CD4-positive, CD25-positive, alpha-beta regulatory T cell (primary cell): ENCODE data around the gene STXBP6. TPM values are rescaled to one million over a fixed set of nuclear protein-coding genes. Genes with fewer than 3 reads are reported as not detected.
"Not testable (repeated sequence)": the region's sequence is repeated elsewhere in the genome, so short reads cannot be mapped to it uniquely, and the experiment has no call there.

Experiments used
- ATAC-seq, 2 donors: fragments of 150-1000 bp; cut with Tn5 transposase; one replicate each; pipeline ENCODE4 v1.10.0; 2021; ENCODE audit warnings: low read depth in 2 of 2, moderate number of reproducible peaks in 2 of 2, moderate library complexity in 1 of 2
- DNase-seq, 3 donors: peaks; one replicate each; pipeline versions ENCODE4 v3.0.0 to v3.0.0-alpha.2; 2012 to 2022; ENCODE audit warnings: mixed read lengths in 1 of 3
- H3K27ac ChIP-seq: one replicate; pipeline ENCODE4 v1.7.0; 2013; ENCODE audit warnings: mild to moderate bottlenecking, low read length; ENCODE audit not compliant: insufficient read depth, poor library complexity, severe bottlenecking
- H3K27me3 ChIP-seq: one replicate; pipeline ENCODE4 v1.7.0; 2013; ENCODE audit warnings: low read length; ENCODE audit not compliant: control insufficient read depth, insufficient read depth
- H3K36me3 ChIP-seq: one replicate; pipeline ENCODE4 v1.7.0; 2013; ENCODE audit warnings: mild to moderate bottlenecking, low read length, moderate library complexity; ENCODE audit not compliant: control insufficient read depth, insufficient read depth
- H3K4me1 ChIP-seq: 2 replicates; pipeline ENCODE4 v1.7.0; 2013; ENCODE audit warnings: mild to moderate bottlenecking, low read length; ENCODE audit not compliant: insufficient read depth, control insufficient read depth, poor library complexity, severe bottlenecking
- H3K4me3 ChIP-seq: one replicate; pipeline ENCODE4 v1.7.0; 2013; ENCODE audit warnings: low read depth, mild to moderate bottlenecking, low read length, moderate library complexity
- H3K9me3 ChIP-seq, 2 experiments: 1 replicate in 1 of 2; 2 replicates in 1 of 2; pipeline ENCODE4 v1.7.0; 2013; ENCODE audit warnings: low read length in 2 of 2, mild to moderate bottlenecking in 1 of 2, moderate library complexity in 1 of 2; ENCODE audit not compliant: control insufficient read depth in 2 of 2
- H3K27ac Mint-ChIP-seq, 3 donors: one replicate each; pipeline ENCODE4 v1.8.0; 2020 to 2022; ENCODE audit warnings: mild to moderate bottlenecking in 3 of 3, mixed read lengths in 3 of 3, moderate library complexity in 2 of 3
- H3K27me3 Mint-ChIP-seq: one replicate; pipeline ENCODE4 v1.8.0; 2022; ENCODE audit warnings: mild to moderate bottlenecking, mixed read lengths
- H3K36me3 Mint-ChIP-seq: one replicate; pipeline ENCODE4 v1.8.0; 2020; ENCODE audit warnings: mixed read lengths
- H3K4me1 Mint-ChIP-seq, 4 donors: one replicate each; pipeline ENCODE4 v1.8.0; 2020 to 2022; ENCODE audit warnings: mixed read lengths in 4 of 4, mild to moderate bottlenecking in 1 of 4
- H3K4me3 Mint-ChIP-seq, 4 donors: one replicate each; pipeline ENCODE4 v1.8.0; 2020 to 2022; ENCODE audit warnings: mild to moderate bottlenecking in 4 of 4, mixed read lengths in 4 of 4, moderate library complexity in 3 of 4
- H3K9me3 Mint-ChIP-seq, 7 donors: one replicate each; pipeline ENCODE4 v1.8.0; 2020 to 2022; ENCODE audit warnings: mixed read lengths in 7 of 7, mild to moderate bottlenecking in 3 of 7, moderate library complexity in 2 of 7
- polyA plus RNA-seq, 4 donors: library from polyadenylated mRNA; unstranded; fragments of 300-500 nt; fragmentation: Illumina TruSeq; gene quantifications; one replicate each; pipeline ENCODE4 v1.2.3, GENCODE V29; 2021
- total RNA-seq: library from RNA; stranded (reverse); gene quantifications from one replicate; pipeline ENCODE4 v1.2.3, GENCODE V29; 2022

The STXBP6 gene
- total and polyA plus RNA-seq, 5 donors from 2014 or later, result not detected

DNA sequence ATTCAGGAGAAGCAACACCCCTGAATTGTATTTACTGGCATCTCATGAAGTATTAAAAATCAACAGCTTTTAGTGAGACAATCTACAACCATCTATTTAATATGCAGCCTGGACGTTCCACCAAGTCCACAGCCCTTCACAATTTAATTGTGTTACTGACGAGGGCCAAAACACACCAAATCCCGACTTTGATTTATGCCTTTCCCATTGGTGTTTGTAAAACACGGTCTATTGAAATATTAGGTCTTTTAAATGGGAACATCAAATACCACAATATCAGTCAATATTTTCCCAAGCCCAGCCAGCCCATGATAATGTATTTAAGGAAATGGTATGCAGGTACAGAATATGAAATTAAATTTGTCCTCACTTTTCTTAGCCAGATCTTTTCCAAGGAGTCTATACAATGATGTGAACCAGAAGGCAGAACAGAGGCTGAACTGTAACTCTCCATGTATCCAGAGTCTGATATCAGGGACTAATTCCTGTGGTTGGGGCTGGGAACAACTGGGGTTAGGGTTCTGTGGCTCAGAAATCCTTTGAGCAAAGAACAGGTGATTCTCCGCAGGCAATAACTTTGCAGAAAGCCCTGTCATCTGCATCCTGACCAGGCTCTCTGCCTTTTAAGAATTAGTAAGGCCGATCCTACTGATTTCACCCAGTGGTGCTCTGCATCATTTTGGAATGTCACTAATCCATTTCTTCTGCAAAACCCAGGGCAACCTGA, 236.7 kb downstream of the STXBP6 start:
- Histone ChIP-seq H3K27ac (no peak overlapping the region), H3K36me3 (no peaks in the 10 kb centered on the region), H3K4me1 (no peaks in the 10 kb centered on the region), H3K4me3 (no peak overlapping the region), H3K9me3 (no peaks in the 10 kb centered on the region), H3K27me3 (peaks cover 1% of the 10 kb centered on the region)
- no peak for DNase-seq
- Mint-ChIP-seq H3K9me3 (no peaks in the 10 kb centered on the region), H3K27ac (no peak overlapping the region), H3K4me3 (no peak overlapping the region), H3K27me3 (no peaks in the 10 kb centered on the region), H3K4me1 (no peaks in the 10 kb centered on the region), H3K36me3 (no peaks in the 10 kb centered on the region)
- no peak for ATAC-seq

GRCh38 chr14:24809135-24809534, 240.8 kb downstream of the STXBP6 start:
- H3K36me3 ChIP-seq, result no peaks in the 10 kb centered on the region
- H3K4me1 ChIP-seq, result no peaks in the 10 kb centered on the region
- H3K4me3 ChIP-seq, result no peak overlapping the region
- no peaks in the 10 kb centered on the region for H3K27me3 ChIP-seq
- ATAC-seq, result no peak
- H3K27ac Mint-ChIP-seq, result no peak overlapping the region
- H3K9me3 Mint-ChIP-seq, result no peaks in the 10 kb centered on the region
- H3K36me3 Mint-ChIP-seq, result no peaks in the 10 kb centered on the region
- no peak overlapping the region for H3K27ac ChIP-seq
- peaks cover 5% of the 10 kb centered on the region for H3K27me3 Mint-ChIP-seq
- no peak for DNase-seq
- H3K4me3 Mint-ChIP-seq, result no peak overlapping the region
- H3K4me1 Mint-ChIP-seq, result peaks cover 0 to 2% (median 0%) of the 10 kb centered on the region in 4 donors
- no peaks in the 10 kb centered on the region for H3K9me3 ChIP-seq

GRCh38 chr14:24808412-24808811, 241.5 kb downstream of the STXBP6 start:
- Mint-ChIP-seq H3K4me1 (peaks cover 0 to 2% (median 0%) of the 10 kb centered on the region in 4 donors), H3K27me3 (peaks cover 5% of the 10 kb centered on the region), H3K4me3 (no peak overlapping the region), H3K9me3 (no peaks in the 10 kb centered on the region), H3K27ac (no peak overlapping the region), H3K36me3 (no peaks in the 10 kb centered on the region)
- Histone ChIP-seq H3K27me3 (no peaks in the 10 kb centered on the region), H3K36me3 (no peaks in the 10 kb centered on the region), H3K27ac (no peak overlapping the region), H3K4me1 (no peaks in the 10 kb centered on the region), H3K4me3 (no peak overlapping the region), H3K9me3 (no peaks in the 10 kb centered on the region)
- no peak for DNase-seq
- ATAC-seq, result no peak

- no peak overlapping the region for H3K27ac Mint-ChIP-seq
- no peak overlapping the region for H3K27ac ChIP-seq
- no peaks in the 10 kb centered on the region for H3K4me1 ChIP-seq
- no peak overlapping the region for H3K4me3 ChIP-seq
- H3K9me3 ChIP-seq, result no peaks in the 10 kb centered on the region
- ATAC-seq (no peak), DNase-seq (peak in 1 of 3 donors; percentile 38)
- H3K9me3 Mint-ChIP-seq, result no peaks in the 10 kb centered on the region
- H3K27me3 Mint-ChIP-seq, result peaks cover 5% of the 10 kb centered on the region
- no peaks in the 10 kb centered on the region for H3K27me3 ChIP-seq
- H3K36me3 ChIP-seq, result no peaks in the 10 kb centered on the region
- H3K4me3 Mint-ChIP-seq, result no peak overlapping the region
- peaks cover 0 to 2% (median 0%) of the 10 kb centered on the region in 4 donors for H3K4me1 Mint-ChIP-seq
- H3K36me3 Mint-ChIP-seq, result no peaks in the 10 kb centered on the region
Observed at GRCh38 chr14:24806061-24806678, 243.8 kb downstream of the STXBP6 start.

DNA sequence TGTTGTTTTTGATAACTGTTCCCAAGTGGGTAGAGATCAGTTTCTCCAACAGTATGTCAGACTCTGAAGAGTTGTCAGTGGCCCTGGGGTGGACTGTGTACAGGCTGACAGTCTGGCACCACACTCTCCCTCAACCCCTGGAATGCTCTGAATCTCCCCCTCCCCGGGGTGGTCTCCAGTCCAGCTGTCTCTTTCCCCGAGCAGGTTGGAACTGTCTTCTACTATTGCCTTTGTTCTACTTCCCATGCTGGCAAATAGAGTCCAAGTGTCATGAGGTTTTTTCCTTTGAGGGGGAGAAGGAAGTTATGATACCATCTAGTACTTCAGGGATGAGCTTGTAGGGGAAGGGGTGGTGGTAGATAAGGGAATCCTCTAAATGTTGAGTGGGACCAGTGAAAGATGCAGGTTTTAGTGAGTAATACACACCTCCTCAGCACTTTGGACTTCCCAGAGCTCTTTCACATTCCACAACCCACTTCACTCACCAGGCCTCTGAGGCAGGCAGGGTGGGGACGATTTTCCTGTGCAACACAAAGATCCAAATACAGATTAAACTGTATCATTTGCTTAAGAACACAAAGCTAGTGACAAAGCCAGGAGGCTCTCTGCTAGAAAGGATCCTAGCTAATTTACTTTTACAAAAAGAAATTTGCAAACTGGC, 245.3 kb downstream of the STXBP6 start:
- Mint-ChIP-seq H3K4me1 (peaks cover 0 to 2% (median 0%) of the 10 kb centered on the region in 4 donors), H3K27ac (no peak overlapping the region), H3K36me3 (no peaks in the 10 kb centered on the region), H3K9me3 (no peaks in the 10 kb centered on the region), H3K27me3 (peaks cover 5% of the 10 kb centered on the region), H3K4me3 (no peak overlapping the region)
- ATAC-seq (no peak), DNase-seq (no peak)
- Histone ChIP-seq H3K4me1 (no peaks in the 10 kb centered on the region), H3K27ac (no peak overlapping the region), H3K27me3 (no peaks in the 10 kb centered on the region), H3K36me3 (no peaks in the 10 kb centered on the region), H3K9me3 (no peaks in the 10 kb centered on the region), H3K4me3 (no peak overlapping the region)

DNA sequence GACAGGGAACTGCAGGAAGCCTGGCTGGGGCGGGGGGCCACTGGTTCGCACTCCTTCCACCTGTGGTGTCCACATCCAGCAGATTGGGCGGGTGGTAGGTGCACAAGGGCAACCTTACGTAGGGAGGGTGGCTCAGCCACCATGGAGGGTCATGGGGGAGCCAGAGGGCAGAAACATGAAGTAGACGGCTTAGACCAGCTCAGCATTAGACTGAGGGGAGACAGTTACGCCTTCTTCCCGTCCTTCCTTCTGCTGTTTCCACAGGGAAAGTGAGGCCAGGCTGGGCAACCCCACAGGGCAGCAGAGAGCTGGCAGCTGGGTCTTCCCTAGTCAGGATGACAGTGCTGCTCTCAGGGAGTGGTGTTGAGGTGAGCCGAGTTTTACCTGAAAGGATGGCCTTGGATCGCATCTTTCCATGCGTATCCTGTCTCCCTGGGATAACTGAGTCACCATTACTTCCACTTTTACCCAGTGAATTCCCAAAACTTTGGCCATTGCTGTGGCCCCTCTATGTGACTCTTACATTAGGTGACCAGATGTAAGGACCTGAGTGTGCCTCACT, 245.9 kb downstream of the STXBP6 start:
- ATAC-seq (no peak), DNase-seq (no peak)
- Histone ChIP-seq H3K4me1 (no peaks in the 10 kb centered on the region), H3K27ac (no peak overlapping the region), H3K9me3 (no peaks in the 10 kb centered on the region), H3K36me3 (no peaks in the 10 kb centered on the region), H3K4me3 (no peak overlapping the region), H3K27me3 (no peaks in the 10 kb centered on the region)
- peaks cover 0 to 2% (median 0%) of the 10 kb centered on the region in 4 donors for H3K4me1 Mint-ChIP-seq
- no peak overlapping the region for H3K4me3 Mint-ChIP-seq
- no peaks in the 10 kb centered on the region for H3K9me3 Mint-ChIP-seq
- peaks cover 5% of the 10 kb centered on the region for H3K27me3 Mint-ChIP-seq
- no peak overlapping the region for H3K27ac Mint-ChIP-seq
- H3K36me3 Mint-ChIP-seq, result no peaks in the 10 kb centered on the region

DNA sequence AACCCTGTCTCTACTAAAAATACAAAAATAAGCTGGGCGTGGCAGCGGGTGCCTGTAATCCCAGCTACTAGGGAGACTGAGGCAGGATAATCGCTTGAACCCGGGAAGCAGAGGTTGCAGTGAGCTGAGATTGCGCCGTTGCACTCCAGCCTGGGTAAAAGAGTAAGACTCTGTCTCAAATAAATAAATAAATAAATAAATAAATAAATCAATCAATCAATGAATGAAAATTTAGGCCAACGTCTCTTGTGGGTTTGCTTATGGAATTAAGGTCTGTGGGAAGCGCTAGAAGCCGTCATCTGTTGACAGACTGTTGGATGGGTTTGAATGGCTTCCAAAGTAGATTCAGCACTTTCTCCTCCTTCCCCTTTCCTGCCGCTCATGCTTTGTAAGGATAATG, 246.5 kb downstream of the STXBP6 start:
- DNase-seq, H3K27ac Mint-ChIP-seq, H3K4me1 Mint-ChIP-seq, H3K27me3 ChIP-seq, H3K36me3 Mint-ChIP-seq, H3K27ac ChIP-seq, ATAC-seq, H3K9me3 ChIP-seq, H3K4me1 ChIP-seq, H3K36me3 ChIP-seq, H3K4me3 ChIP-seq, H3K9me3 Mint-ChIP-seq, H3K27me3 Mint-ChIP-seq, H3K4me3 Mint-ChIP-seq: not testable (repeated sequence)
